SK-N-MC (cell line): ENCODE measurements around the gene RPAP2.
"Not testable (repeated sequence)": the region's sequence is repeated elsewhere in the genome, so short reads cannot be mapped to it uniquely, and the experiment has no call there.

Experiments
- DNase-seq: peaks from one replicate; pipeline ENCODE4 v3.0.0-alpha.2; 2011; ENCODE audit warnings: low read depth, low spot score
- H3K27ac ChIP-seq: fragments of 200-600 bp; sonication (generic); 2 replicates; pipeline ENCODE4 v1.5.1; 2016; ENCODE audit warnings: mixed run types
- H3K36me3 ChIP-seq: fragments of 200-600 bp; sonication (generic); 2 replicates; pipeline ENCODE4 v1.6.1; 2017; ENCODE audit warnings: antibody characterized with exemption, low read length, mixed read lengths; ENCODE audit not compliant: insufficient read depth
- H3K4me3 ChIP-seq: fragments of 200-600 bp; sonication (generic); 2 replicates; pipeline ENCODE4 v1.5.1; 2016
- H3K9ac ChIP-seq: fragments of 200-600 bp; sonication (generic); 2 replicates; pipeline ENCODE4 v1.8.0; 2017; ENCODE audit warnings: mixed run types, mixed read lengths; ENCODE audit not compliant: insufficient read length
- H3K9me3 ChIP-seq: fragments of 200-600 bp; sonication (generic); 2 replicates; pipeline ENCODE4 v1.6.1; 2017; ENCODE audit warnings: low read depth, mild to moderate bottlenecking, antibody characterized with exemption, low read length, moderate library complexity, mixed read lengths
- EZH2 ChIP-seq: fragments of 200-600 bp; sonication (generic); IDR thresholded peaks from one replicate; pipeline ENCODE4 v1.6.1; 2017; ENCODE audit warnings: antibody characterized with exemption
- FOXP2 ChIP-seq: optimal IDR thresholded peaks from 2 replicates; pipeline ENCODE3; 2011; ENCODE audit warnings: mild to moderate bottlenecking, moderate library complexity; ENCODE audit not compliant: insufficient read depth; ENCODE audit errors: extremely low read length, control extremely low read depth
- POLR2AphosphoS5 ChIP-seq: IDR thresholded peaks from 2 replicates; pipeline ENCODE4 v1.6.1; 2012; ENCODE audit warnings: mild to moderate bottlenecking, low read depth, low read length, borderline replicate concordance

The RPAP2 gene

GRCh38 chr1:92362970-92363369 is 64.1 kb downstream of the RPAP2 start:
- no peak overlapping the region for H3K27ac ChIP-seq
- DNase-seq: no peak
- H3K36me3 ChIP-seq: peaks cover 4% of the 10 kb centered on the region
- TF ChIP-seq EZH2 (no peak), FOXP2 (no peak), POLR2AphosphoS5 (no peak)
- H3K9me3 ChIP-seq: no peaks in the 10 kb centered on the region
- no peak overlapping the region for H3K9ac ChIP-seq
- H3K4me3 ChIP-seq: no peak overlapping the region

GRCh38 chr1:92363401-92363800 is 64.5 kb downstream of the RPAP2 start:
- Histone ChIP-seq H3K9me3 (no peaks in the 10 kb centered on the region), H3K4me3 (no peak overlapping the region), H3K27ac (no peak overlapping the region), H3K36me3 (no peaks in the 10 kb centered on the region), H3K9ac (no peak overlapping the region)
- DNase-seq: no peak
- TF ChIP-seq POLR2AphosphoS5 (no peak), EZH2 (no peak), FOXP2 (no peak)

DNA sequence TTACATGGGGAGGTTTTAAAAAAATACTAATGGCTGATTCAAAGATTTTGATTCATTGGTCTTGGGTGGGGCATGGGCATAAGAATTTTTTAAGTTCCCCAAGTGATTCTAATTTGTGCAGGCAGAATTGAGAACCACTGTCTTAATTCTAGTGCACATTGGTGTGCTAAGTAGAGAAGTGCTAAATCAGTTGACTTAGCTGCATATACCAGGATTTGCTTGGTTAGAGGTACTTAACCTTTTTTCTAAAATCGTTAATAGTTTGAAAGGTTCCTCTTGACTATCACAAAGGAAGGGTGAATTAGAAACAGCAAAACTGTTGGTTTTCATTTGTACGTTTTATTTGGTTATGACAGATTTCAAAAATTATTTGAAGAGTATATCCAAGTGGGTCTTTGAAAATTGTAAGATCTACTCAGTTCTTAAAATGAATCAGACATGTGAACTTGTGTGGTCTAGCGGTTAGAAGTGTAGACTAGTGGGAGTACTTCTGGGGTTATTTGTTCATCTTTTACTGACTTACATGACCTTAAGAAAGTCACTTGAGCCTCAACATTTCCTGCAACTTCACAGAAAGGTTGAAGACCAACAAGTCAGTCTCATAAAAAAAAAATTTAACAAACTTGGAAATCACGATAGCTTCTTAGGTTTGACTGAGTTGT is 66.7 kb downstream of the RPAP2 start:
- TF ChIP-seq FOXP2: no peak
- no peak for TF ChIP-seq POLR2AphosphoS5
- TF ChIP-seq EZH2: no peak
- Histone ChIP-seq H3K36me3 (0 out of 2 replicates have a peak, but pooled peaks cover 4% of the 10 kb centered on the region), H3K9me3 (no peaks in the 10 kb centered on the region), H3K4me3 (no peak overlapping the region), H3K9ac (no peak overlapping the region), H3K27ac (no peak overlapping the region)
- DNase-seq: no peak

- Histone ChIP-seq H3K4me3 (no peak overlapping the region), H3K27ac (no peak overlapping the region), H3K9me3 (no peaks in the 10 kb centered on the region), H3K9ac (no peak overlapping the region), H3K36me3 (0 out of 2 replicates have a peak, but pooled peaks cover 4% of the 10 kb centered on the region)
- TF ChIP-seq EZH2 (no peak), FOXP2 (no peak), POLR2AphosphoS5 (no peak)
- DNase-seq: no peak
These were observed 67.2 kb downstream of the RPAP2 start for GRCh38 chr1:92366040-92366395.

GRCh38 chr1:92367496-92367895 is 68.6 kb downstream of the RPAP2 start:
- Histone ChIP-seq H3K9ac (no peak overlapping the region), H3K36me3 (0 out of 2 replicates have a peak, but pooled peaks cover 4% of the 10 kb centered on the region), H3K27ac (no peak overlapping the region), H3K9me3 (no peaks in the 10 kb centered on the region), H3K4me3 (no peak overlapping the region)
- TF ChIP-seq POLR2AphosphoS5: no peak
- no peak for TF ChIP-seq EZH2
- TF ChIP-seq FOXP2: no peak
- no peak for DNase-seq

GRCh38 chr1:92372164-92372563 is 73.3 kb downstream of the RPAP2 start:
- Histone ChIP-seq H3K27ac (no peak overlapping the region), H3K36me3 (0 out of 2 replicates have a peak, but pooled peaks cover 4% of the 10 kb centered on the region), H3K4me3 (no peak overlapping the region), H3K9me3 (no peaks in the 10 kb centered on the region), H3K9ac (no peak overlapping the region)
- DNase-seq: no peak
- TF ChIP-seq POLR2AphosphoS5: no peak
- TF ChIP-seq EZH2: no peak
- no peak for TF ChIP-seq FOXP2

DNA sequence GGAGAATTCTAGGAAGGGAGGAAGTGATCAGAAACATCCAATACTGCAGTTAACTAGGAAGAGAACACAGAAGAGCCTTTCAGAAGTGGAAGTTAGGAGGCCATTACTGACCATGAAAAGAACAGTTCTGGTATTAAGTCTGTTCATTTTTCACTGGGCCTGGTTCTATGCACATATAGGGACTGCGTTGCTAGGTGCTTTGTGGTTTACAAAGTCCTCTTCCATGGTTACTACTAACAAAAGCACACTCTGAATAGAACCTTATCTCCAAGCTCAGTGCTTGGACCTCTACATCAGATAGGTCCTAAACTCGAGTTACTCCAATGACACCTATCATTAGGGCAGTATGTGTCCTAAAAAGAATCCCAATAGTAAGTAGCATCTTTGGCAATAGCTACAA is 75.4 kb downstream of the RPAP2 start:
- DNase-seq: no peak
- H3K36me3 ChIP-seq: 0 out of 2 replicates have a peak, but pooled peaks cover 2% of the 10 kb centered on the region
- no peaks in the 10 kb centered on the region for H3K9me3 ChIP-seq
- H3K4me3 ChIP-seq: no peak overlapping the region
- no peak for TF ChIP-seq FOXP2
- TF ChIP-seq EZH2: no peak
- no peak for TF ChIP-seq POLR2AphosphoS5
- no peak overlapping the region for H3K27ac ChIP-seq
- no peak overlapping the region for H3K9ac ChIP-seq

DNA sequence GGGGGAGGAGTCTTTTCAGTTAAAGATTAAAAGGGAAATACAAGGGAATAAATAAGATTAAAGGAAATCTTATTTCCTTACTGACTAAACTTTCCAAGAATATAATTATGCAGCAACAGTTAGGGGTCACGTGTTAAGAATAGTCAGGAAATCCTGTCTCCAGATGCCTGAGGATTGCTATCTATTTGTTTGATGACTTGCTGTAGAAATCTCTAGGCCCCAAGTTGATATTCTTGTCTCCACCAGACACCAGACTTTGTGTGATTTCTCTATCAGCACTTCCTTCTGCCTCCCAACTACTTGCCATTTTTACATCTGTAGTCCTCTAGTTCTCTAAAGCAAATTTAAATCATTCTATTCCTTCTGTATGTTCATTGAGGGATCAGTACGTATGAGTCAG is 77.5 kb downstream of the RPAP2 start:
- H3K27ac ChIP-seq: no peak overlapping the region
- H3K9ac ChIP-seq: no peak overlapping the region
- no peaks in the 10 kb centered on the region for H3K9me3 ChIP-seq
- TF ChIP-seq POLR2AphosphoS5: no peak
- TF ChIP-seq EZH2: no peak
- no peak for TF ChIP-seq FOXP2
- H3K36me3 ChIP-seq: peaks cover 4% of the 10 kb centered on the region; the same call in 1 of the 2 replicates
- no peak for DNase-seq
- H3K4me3 ChIP-seq: no peak overlapping the region

DNA sequence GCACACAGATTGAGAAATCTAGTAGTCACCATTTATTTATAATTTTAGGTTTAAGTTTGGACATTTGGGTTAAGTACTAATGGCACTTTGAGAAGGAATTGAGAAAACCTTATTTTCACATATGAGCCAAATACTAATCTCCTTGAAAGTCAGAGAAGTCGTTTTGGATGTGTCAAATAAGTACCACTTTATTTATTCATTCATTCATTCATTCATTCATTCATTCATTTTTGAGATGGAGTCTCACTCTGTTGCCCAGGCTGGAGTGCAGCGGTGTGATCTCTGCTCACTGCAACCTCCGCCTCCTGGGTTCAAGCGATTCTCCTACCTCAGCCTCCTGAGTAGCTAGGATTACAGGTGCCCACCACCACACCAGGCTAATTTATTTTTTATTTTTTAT is 79.1 kb downstream of the RPAP2 start:
- not testable (repeated sequence) for H3K27ac ChIP-seq, H3K9ac ChIP-seq, DNase-seq, H3K36me3 ChIP-seq, H3K4me3 ChIP-seq, H3K9me3 ChIP-seq
